ENCODE measurements around the gene CRYL1.

- TF ChIP-seq, protein P1, sequence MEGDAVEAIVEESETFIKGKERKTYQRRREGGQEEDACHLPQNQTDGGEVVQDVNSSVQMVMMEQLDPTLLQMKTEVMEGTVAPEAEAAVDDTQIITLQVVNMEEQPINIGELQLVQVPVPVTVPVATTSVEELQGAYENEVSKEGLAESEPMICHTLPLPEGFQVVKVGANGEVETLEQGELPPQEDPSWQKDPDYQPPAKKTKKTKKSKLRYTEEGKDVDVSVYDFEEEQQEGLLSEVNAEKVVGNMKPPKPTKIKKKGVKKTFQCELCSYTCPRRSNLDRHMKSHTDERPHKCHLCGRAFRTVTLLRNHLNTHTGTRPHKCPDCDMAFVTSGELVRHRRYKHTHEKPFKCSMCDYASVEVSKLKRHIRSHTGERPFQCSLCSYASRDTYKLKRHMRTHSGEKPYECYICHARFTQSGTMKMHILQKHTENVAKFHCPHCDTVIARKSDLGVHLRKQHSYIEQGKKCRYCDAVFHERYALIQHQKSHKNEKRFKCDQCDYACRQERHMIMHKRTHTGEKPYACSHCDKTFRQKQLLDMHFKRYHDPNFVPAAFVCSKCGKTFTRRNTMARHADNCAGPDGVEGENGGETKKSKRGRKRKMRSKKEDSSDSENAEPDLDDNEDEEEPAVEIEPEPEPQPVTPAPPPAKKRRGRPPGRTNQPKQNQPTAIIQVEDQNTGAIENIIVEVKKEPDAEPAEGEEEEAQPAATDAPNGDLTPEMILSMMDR (IDR thresholded peaks at IDR 0.05; ENCODE audit: low read length), result no peak
- TF ChIP-seq EZH2 (optimal IDR thresholded peaks at IDR 0.05; ENCODE audit: low read depth, low read length) (no peak), EZH2phosphoT487 (IDR thresholded peaks at IDR 0.05; ENCODE audit: low read length) (no peak)
These were observed 110.9 kb downstream of the CRYL1 start for GRCh38 chr13:20414546-20415305.

All from MM.1S (cell line).